NCI-H1694 treated with DMSO at 0.1 percent for 48 hours (cell line): Measurements from ENCODE around the gene OSBPL1A.
A peak's percentile ranks its signal among the peaks of the same experiment; 100 is the strongest.

Source experiments
- DNase-seq: peaks from one replicate; lab custom pipeline; 2025; lab: John Stamatoyannopoulos, UW

OSBPL1A gene

GRCh38 chr18:24341361-24341760 lies 56.3 kb downstream of the OSBPL1A start:
- DNase-seq: no peak

DNA sequence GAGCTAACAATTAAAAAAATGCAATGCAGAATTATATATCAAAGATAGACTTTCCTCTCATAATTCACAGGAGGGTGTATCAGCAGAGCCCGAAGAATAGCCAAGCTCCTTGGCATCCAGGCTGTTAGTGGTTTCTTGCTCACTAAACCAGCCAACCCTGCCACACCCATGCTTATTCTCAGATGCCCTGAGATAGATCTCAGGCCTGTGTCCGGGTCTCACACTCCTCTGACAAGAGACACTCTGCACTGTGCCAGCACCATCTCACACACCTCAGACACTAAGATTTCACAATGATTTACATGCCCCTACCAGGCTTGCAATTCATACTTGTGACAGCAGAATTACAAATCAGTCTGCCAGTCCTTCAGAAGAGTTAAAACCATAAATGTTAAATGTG lies 64.5 kb downstream of the OSBPL1A start:
- no peak for DNase-seq

- no peak for DNase-seq
Observed at GRCh38 chr18:24326211-24326610, 71.4 kb downstream of the OSBPL1A start.

DNA sequence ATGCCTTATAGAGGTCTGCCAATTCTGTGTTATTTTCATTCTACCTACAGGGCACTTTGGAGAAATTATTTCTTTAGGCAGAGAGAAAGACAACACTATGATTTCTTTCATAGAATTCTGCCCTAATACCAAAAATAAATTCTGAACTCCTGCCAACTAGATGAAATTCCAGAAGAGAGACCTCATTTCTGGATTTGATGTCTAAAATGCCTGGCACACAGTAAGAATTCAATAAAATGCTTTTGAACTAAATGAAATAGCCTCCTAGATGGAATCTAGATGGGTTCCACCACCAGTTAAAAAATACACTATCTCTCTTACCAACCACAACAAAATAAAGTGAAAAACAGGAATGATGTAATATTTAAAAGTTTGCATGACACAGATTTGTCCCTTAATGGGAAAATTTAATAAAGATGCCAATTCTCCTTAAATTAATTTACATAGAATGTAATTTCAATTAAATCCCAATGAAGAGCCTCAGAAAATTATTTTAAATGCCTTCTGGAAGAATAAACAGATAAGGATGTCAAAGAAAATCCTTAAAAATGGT lies 75.0 kb downstream of the OSBPL1A start:
- no peak for DNase-seq

DNA sequence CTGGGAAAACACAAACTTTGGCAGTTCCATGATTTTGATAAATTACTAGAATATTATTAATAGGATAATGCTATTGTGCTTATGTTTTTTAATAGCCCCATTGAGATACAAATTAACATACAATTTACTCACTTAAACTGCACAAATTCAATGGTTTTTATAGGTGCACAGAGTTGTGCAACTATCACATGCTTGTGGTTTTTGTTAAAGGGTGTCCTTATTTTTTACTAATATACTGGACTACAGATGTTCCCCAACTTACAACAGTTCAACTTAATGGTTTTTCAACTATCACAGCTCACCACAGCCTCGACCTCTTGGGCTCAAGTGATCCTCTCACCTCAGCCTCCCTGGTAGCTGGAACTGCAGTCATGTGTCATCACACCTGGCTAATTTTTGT lies 76.6 kb downstream of the OSBPL1A start:
- no peak for DNase-seq

DNA sequence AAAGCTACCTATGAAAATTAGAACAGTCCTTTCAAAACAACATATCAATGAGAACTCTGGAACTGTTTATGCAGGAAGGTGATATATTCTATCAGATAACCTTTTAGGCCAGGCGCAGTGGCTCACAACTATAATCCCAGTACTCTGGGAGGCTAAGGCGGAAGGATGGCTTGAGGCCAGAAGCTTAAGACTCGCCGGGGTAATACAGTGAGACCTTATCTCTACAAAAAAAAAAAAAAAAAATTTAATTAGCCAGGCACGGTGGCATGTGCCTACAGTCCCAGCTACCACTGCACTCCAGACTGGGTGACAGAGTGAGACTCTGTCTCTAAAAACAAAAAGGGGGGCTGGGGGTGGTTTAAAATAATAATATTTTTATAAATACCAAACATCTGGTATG lies 77.9 kb downstream of the OSBPL1A start:
- DNase-seq: no peak

- DNase-seq: no peak
Observed at GRCh38 chr18:24317370-24317769, 80.3 kb downstream of the OSBPL1A start.

GRCh38 chr18:24315170-24315569 lies 82.5 kb downstream of the OSBPL1A start:
- DNase-seq: no peak

DNA sequence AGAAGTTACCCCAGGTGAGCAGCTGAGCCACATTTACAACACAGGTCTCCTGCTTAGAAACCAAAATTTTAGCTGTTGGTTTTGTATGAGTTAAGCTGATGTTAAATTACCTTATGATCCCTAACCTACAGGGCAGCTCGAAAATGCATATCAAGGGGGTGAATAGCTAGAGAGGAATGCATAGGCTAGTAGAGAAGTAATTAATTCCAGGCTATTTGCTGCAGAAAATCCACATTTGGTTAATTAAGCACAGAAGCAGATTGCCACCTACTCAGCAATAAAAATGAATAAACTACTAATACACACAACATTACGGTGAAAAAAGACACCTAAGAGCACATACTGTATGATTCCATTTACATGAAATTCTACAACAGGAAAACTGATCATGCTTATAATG lies 91.4 kb downstream of the OSBPL1A start:
- no peak for DNase-seq

DNA sequence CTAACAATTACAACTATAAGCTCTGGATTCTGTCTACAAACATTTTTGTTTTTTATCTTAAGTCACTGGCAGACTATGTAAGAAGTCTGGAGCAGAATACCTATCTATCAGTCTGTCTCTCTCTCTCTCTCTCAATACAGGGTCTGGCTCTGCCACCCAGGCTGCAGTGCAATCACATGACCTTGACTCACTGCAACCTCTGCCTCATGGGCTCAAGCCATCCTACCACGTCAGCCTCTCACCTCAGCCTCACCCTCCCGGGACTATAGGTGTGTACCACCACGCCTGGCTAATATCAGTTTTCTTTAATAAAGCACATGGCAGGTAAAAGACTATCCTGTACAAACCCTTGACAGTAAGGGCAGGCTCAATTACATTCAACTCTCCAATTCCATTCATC lies 96.9 kb downstream of the OSBPL1A start:
- DNase-seq: no peak

GRCh38 chr18:24296276-24296675 lies 101.3 kb downstream of the OSBPL1A start:
- no peak for DNase-seq

- no peak for DNase-seq
Observed at GRCh38 chr18:24293254-24293653, 104.4 kb downstream of the OSBPL1A start.

GRCh38 chr18:24278591-24278990 lies 119.0 kb downstream of the OSBPL1A start:
- DNase-seq: no peak

DNA sequence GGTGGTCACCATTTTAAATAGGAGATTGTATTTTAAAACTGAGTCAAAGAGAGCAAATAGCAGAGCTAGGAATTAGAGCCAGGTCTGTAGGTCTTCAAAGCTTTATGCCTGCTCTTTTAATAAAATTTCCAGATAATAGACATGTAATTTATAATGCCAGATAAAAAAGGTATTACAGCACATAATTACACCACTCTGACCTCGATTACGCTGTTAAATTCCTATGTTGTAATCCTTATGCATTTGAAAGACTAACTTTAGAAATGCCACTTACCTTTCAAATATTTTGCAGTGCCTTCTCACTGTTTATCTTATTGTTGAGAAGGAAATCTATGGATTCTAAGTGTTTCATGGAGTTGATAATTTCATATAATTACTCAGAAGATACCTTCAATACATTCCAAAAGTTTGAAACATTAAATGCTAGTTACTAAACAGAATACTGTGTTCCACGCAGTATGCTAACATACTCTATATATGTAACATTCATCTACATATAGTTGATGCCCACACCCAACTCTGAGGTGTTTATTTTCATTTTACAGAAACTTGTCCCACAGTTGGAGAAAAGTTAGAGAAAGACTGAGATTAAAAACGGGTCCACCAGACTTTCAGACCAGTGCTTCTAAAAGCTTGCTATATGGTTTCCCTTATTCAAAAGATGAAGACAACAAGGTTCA lies 120.0 kb downstream of the OSBPL1A start:
- DNase-seq: no peak

- no peak for DNase-seq
Observed at GRCh38 chr18:24276994-24277393, 120.6 kb downstream of the OSBPL1A start.

- no peak for DNase-seq
Observed at GRCh38 chr18:24274837-24275236, 122.8 kb downstream of the OSBPL1A start.

DNA sequence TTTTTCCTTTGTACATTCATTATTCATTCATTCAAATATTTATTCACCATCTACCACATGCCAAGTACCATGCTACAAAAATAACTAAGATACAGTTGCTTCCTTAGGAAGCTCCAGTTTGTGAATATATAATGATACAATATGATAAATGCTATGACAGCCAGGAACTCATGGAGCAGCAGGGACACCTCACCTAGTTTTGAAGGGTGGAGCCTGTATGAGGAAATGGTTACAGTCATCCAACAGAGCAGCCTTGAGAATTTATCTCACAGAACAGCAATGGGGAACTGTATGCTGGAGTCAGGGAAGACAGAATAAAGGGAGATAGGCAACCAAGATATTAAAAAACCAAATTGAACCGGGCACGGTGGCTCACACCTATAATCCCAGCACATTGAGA lies 124.0 kb downstream of the OSBPL1A start:
- no peak for DNase-seq

DNA sequence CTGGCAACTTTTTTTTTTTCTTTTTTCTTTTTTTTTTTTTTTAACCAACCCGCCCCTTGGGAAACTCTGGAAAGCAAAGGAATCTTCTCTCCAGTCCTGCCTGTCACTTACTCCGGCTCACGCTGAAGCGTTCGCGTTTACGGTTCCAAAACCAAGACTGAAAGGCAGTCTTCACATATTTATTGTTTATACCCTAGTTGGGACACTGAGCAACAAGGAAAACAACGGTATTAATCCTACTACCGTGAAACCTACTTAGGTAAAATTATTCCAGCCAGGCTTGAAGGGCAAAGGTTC lies 125.4 kb downstream of the OSBPL1A start:
- no peak for DNase-seq

DNA sequence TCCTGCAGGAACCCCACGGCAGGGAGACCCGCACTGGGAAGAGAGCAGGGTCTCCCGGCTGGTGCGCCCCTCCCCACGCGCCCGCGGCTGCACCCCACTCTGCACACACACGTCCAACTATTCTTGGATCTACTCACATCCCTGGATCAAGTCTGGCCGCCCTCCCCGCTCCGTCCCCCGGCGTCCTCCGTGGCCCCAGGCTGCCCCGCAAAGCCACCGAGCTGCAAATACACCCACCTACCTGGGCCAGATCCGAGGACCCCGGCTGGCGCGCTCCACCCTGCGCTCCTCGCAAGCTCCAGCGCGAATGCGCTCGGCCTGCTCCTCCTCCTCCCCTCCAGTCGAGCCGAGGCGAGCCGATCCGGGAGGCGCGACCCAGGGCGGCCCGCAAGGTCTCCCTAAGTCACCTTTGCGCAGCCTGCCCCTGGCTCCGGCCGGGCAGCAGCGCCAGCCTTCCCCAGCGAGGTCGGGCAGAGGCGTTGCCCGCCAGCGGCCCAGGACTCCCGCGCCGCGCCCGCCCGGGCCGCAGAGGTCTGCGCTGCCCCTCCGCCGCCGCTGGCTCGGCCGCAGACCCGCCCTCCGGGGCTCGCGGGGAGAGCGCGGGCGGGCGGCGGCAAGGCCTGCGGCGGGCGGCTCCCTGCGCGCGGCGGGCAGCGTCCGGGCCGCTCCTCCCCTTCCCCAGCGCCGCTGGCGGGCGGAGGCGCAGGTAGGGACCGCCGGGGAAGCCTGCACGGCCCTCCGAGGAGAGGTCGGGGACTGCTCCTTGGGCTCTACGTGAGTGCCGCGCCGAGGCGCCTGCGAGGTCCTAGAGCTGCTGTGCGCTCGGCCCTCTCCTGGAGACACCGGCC lies 126.0 kb downstream of the OSBPL1A start:
- peak; percentile 6 for DNase-seq

- no peak for DNase-seq
Observed at GRCh38 chr18:24270937-24271380, 126.7 kb downstream of the OSBPL1A start.

DNA sequence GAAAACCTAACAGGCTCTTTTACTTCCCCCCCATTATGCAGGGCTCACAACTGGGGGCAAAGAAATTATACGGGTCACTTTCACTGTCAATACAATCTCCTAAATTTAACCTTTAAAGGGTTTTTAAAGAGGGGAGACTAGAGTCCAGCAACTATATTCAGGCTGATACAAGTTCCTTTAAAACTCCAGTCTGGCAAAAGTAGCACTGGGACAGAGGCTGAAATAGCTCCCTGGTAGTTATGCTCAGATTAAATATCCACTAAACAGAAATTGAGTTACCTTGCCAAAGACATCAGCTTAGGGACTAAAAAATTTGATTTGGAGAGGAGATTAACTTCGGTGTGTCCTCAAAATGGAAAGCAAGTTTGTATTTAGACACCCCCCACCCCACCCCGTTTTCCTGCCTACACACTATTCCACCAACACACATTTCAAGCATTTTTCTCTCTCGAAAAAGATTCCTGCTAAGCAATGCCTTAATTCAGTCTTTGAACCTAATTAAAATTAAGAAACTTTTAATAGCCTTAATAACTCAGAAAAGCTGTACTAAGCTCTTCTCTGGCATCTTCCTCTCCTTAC lies 127.2 kb downstream of the OSBPL1A start:
- DNase-seq: no peak

GRCh38 chr18:24268784-24269550 lies 128.7 kb downstream of the OSBPL1A start:
- no peak for DNase-seq
